OCI-LY3 (cell line): ENCODE data around the gene DPH3.

Source experiments
- EZH2phosphoT487 ChIP-seq: fragments of 200-600 bp; shearing (Covaris generic); IDR thresholded peaks from 2 replicates; pipeline ENCODE4 v1.6.1; 2018; ENCODE audit warnings: antibody characterized with exemption, mixed run types, low read depth
- TF ChIP-seq, protein P1 (sequence below): fragments of 200-600, 300-600 bp; sonication (generic); IDR thresholded peaks from 2 replicates; pipeline ENCODE4 v1.5.1; 2014; ENCODE audit warnings: antibody characterized with exemption, low read length, low read depth

GRCh38 chr3:16298891-16299290, 34.1 kb upstream of the DPH3 start:
- TF ChIP-seq, protein P1, sequence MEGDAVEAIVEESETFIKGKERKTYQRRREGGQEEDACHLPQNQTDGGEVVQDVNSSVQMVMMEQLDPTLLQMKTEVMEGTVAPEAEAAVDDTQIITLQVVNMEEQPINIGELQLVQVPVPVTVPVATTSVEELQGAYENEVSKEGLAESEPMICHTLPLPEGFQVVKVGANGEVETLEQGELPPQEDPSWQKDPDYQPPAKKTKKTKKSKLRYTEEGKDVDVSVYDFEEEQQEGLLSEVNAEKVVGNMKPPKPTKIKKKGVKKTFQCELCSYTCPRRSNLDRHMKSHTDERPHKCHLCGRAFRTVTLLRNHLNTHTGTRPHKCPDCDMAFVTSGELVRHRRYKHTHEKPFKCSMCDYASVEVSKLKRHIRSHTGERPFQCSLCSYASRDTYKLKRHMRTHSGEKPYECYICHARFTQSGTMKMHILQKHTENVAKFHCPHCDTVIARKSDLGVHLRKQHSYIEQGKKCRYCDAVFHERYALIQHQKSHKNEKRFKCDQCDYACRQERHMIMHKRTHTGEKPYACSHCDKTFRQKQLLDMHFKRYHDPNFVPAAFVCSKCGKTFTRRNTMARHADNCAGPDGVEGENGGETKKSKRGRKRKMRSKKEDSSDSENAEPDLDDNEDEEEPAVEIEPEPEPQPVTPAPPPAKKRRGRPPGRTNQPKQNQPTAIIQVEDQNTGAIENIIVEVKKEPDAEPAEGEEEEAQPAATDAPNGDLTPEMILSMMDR, result no peak
- TF ChIP-seq EZH2phosphoT487, result no peak
